ENCODE measurements around the gene ABL1. TPM values are rescaled to one million over a fixed set of nuclear protein-coding genes. Genes with fewer than 3 reads are reported as not detected.

Gene ABL1
- total RNA-seq, 1 donor from 2014 or later = 36.5 TPM

DNA sequence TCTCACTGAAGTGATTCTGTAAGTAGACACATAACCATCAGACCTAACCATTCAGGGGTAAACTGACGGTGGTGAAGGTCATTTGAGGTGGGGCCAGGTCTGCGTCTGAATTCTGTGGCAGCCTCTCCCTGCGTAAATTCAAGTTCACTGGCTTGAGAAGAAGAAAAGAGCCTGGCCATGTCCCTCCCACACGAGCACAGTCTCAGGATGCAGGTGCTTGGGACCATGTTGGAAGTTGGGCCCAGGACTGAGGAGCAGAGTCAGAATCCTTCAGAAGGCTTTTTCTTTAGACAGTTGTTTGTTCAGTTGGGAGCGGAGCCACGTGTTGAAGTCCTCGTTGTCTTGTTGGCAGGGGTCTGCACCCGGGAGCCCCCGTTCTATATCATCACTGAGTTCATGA lies 37.5 kb downstream of the ABL1 start:
- Mint-ChIP-seq H3K4me1 (ENCODE audit: low read depth) (no peaks in the 10 kb centered on the region), H3K36me3 (ENCODE audit: low read depth) (peaks cover 22% of the 10 kb centered on the region), H3K27me3 (ENCODE audit: low read depth) (no peaks in the 10 kb centered on the region), H3K4me3 (ENCODE audit: low read depth) (no peak overlapping the region), H3K27ac (no peak overlapping the region), H3K9me3 (no peaks in the 10 kb centered on the region)
- intact Hi-C loops (cut with micrococcal nuclease) = no loop called here
- no peak for DNase-seq (ENCODE audit: low spot score)

DNA sequence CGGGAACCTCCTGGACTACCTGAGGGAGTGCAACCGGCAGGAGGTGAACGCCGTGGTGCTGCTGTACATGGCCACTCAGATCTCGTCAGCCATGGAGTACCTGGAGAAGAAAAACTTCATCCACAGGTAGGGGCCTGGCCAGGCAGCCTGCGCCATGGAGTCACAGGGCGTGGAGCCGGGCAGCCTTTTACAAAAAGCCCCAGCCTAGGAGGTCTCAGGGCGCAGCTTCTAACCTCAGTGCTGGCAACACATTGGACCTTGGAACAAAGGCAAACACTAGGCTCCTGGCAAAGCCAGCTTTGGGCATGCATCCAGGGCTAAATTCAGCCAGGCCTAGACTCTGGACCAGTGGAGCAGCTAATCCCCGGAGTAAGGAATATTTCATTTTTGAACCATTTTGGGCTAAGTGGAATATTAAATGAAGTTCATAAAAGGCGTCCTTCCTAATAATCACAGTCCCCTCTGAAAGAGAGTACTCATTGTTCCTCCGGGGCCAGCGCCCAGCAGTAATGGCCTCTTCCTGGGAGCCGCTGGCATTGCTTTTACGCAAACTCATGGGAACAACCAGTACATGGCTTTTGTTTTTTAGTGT lies 38.0 kb downstream of the ABL1 start:
- Mint-ChIP-seq H3K36me3 (ENCODE audit: low read depth) (peaks cover 22% of the 10 kb centered on the region), H3K27me3 (ENCODE audit: low read depth) (no peaks in the 10 kb centered on the region), H3K4me1 (ENCODE audit: low read depth) (no peaks in the 10 kb centered on the region), H3K9me3 (no peaks in the 10 kb centered on the region), H3K27ac (no peak overlapping the region), H3K4me3 (ENCODE audit: low read depth) (no peak overlapping the region)
- DNase-seq (ENCODE audit: low spot score) = no peak
- intact Hi-C loops (cut with micrococcal nuclease) = no loop called here

DNA sequence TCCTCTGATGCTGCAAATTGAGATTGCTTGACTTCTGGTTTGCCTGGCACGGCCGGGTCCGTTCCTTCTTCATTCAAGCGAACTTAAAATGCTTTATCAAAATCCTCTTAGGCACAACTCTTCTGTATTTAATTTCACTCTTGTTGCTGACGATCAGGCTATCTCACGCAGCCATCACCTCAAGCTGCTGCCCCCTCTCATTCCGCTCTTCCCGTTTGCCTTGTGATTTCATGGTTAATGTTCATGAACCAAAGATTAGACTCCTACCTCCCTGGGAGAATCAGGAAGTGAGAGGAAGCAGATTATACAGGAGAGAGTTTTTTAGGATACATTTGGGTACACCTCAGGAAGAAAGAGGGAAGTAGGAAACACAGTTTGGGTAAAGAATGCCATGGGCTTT lies 38.9 kb downstream of the ABL1 start:
- no peak for DNase-seq (ENCODE audit: low spot score)
- H3K27ac Mint-ChIP-seq = no peak overlapping the region
- intact Hi-C loops (cut with micrococcal nuclease) = no loop called here
- H3K9me3 Mint-ChIP-seq = no peaks in the 10 kb centered on the region
- H3K4me3 Mint-ChIP-seq (ENCODE audit: low read depth) = no peak overlapping the region
- H3K4me1 Mint-ChIP-seq (ENCODE audit: low read depth) = no peaks in the 10 kb centered on the region
- H3K27me3 Mint-ChIP-seq (ENCODE audit: low read depth) = no peaks in the 10 kb centered on the region
- peaks cover 23% of the 10 kb centered on the region for H3K36me3 Mint-ChIP-seq (ENCODE audit: low read depth)

DNA sequence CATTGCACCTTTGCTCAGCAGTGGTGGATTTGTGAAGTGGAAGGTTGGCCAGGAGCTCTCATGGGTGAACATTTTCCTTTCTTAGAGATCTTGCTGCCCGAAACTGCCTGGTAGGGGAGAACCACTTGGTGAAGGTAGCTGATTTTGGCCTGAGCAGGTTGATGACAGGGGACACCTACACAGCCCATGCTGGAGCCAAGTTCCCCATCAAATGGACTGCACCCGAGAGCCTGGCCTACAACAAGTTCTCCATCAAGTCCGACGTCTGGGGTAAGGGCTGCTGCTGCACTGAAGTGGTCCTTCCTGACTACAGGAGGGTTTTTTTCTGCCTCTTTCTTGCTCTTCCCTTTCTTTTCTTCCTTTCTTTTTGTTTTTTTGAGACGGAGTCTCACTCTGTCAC lies 39.7 kb downstream of the ABL1 start:
- Mint-ChIP-seq H3K4me1 (ENCODE audit: low read depth) (no peaks in the 10 kb centered on the region), H3K27me3 (ENCODE audit: low read depth) (no peaks in the 10 kb centered on the region), H3K36me3 (ENCODE audit: low read depth) (peaks cover 28% of the 10 kb centered on the region), H3K4me3 (ENCODE audit: low read depth) (no peak overlapping the region), H3K27ac (no peak overlapping the region), H3K9me3 (no peaks in the 10 kb centered on the region)
- DNase-seq (ENCODE audit: low spot score) = no peak
- intact Hi-C loops (cut with micrococcal nuclease) = no loop called here

DNA sequence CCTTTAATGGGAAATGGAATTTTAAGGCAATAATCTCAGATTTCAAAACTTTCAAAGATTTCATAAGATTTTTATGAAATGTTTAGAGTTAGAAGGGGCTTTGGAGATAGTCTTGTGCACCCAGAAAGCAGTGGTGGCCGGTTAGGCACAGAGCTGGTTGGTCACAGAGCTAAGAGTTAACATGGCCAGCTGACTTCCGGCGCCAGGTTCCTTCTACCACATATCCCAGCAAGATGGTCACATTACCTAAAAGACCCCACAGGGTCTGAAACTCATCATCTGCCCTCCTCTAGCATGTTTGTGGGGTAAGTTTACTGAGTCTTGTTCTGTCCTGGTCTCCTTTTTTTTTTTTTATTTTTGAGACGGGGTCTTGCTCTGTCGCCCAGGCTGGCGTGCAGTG lies 42.2 kb downstream of the ABL1 start:
- intact Hi-C loops (cut with micrococcal nuclease) = no loop called here

DNA sequence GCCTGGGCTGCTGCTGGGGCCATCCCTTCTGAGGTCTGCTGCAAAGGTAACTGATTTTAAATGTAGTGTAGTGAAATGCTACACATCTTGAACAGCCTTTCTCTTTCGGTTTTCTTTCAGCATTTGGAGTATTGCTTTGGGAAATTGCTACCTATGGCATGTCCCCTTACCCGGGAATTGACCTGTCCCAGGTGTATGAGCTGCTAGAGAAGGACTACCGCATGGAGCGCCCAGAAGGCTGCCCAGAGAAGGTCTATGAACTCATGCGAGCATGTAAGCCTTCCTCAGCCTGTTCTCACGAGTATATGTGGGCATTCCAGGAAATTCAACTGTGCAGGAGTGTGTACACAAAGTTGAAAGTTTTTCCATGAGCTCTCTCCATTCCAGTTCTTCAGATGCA lies 43.2 kb downstream of the ABL1 start:
- intact Hi-C loops (cut with micrococcal nuclease) = no loop called here
- H3K36me3 Mint-ChIP-seq (ENCODE audit: low read depth) = peaks cover 21% of the 10 kb centered on the region

More for the DNA sequence above, 42.2 kb downstream of the ABL1 start:
- no peak for DNase-seq (ENCODE audit: low spot score)
- Mint-ChIP-seq H3K27ac (no peak overlapping the region), H3K4me3 (ENCODE audit: low read depth) (no peak overlapping the region), H3K4me1 (ENCODE audit: low read depth) (no peaks in the 10 kb centered on the region), H3K27me3 (ENCODE audit: low read depth) (no peaks in the 10 kb centered on the region), H3K36me3 (ENCODE audit: low read depth) (peaks cover 23% of the 10 kb centered on the region), H3K9me3 (no peaks in the 10 kb centered on the region)

DNA sequence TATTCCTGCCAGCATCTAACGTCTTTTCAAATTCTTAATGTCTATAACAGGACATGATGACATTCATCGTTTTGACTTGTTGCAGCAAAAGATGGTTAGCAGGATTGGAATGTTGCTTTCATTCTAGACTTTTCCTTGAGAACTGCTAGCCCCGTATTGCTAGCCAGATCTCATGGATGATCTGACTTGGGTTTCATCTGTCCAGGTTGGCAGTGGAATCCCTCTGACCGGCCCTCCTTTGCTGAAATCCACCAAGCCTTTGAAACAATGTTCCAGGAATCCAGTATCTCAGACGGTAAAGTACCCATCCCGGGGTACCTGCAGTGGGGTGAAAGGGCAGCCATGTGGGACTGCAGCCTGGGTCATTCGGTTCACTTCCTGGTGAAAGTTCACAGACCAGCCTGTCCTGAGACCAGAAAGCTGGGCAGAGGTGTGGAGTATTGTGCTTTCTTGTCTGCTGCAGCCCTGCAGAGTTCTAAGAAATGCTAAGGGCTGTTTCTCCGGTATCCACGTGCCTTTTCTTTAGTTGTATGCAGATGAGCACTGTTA lies 44.9 kb downstream of the ABL1 start:
- H3K36me3 Mint-ChIP-seq (ENCODE audit: low read depth) = peaks cover 16% of the 10 kb centered on the region
- no peak overlapping the region for H3K27ac Mint-ChIP-seq
- intact Hi-C loops (cut with micrococcal nuclease) = no loop called here

More for the DNA sequence above, 43.2 kb downstream of the ABL1 start:
- H3K27ac Mint-ChIP-seq = no peak overlapping the region
- no peak overlapping the region for H3K4me3 Mint-ChIP-seq (ENCODE audit: low read depth)
- no peaks in the 10 kb centered on the region for H3K9me3 Mint-ChIP-seq
- H3K4me1 Mint-ChIP-seq (ENCODE audit: low read depth) = no peaks in the 10 kb centered on the region
- no peaks in the 10 kb centered on the region for H3K27me3 Mint-ChIP-seq (ENCODE audit: low read depth)
- DNase-seq (ENCODE audit: low spot score) = no peak

DNA sequence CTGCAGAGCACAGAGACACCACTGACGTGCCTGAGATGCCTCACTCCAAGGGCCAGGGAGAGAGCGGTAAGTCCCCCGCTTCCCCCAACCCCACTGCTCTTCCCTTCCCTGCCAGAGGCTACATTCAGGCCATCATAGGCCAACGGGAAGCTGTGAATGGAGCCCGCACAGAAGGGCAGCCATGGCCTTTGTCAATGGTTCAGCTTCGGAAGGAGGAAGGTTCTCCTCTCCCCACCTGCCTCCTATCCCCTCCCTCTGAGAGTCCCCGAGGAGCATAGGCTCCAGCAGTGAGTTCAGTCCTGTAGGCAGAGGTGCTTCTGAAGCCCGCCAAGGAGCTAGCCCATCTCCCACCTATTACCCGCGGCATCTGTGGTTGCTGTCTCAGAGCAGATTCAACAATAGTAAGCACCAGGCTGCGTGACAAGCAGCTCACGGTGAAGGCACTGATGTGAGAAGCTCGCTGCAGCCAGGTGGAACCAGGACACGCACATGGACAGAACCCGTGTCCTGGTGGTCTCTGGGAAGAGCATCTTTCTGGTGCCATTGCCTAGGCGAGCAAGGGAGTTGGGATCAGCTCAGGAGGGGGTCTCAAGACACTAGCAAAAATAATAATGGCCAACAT lies 45.7 kb downstream of the ABL1 start:
- intact Hi-C loops (cut with micrococcal nuclease) = no loop called here
- no peak overlapping the region for H3K4me3 Mint-ChIP-seq (ENCODE audit: low read depth)
- no peak for DNase-seq (ENCODE audit: low spot score)
- H3K4me1 Mint-ChIP-seq (ENCODE audit: low read depth) = no peaks in the 10 kb centered on the region
- no peak overlapping the region for H3K27ac Mint-ChIP-seq
- H3K27me3 Mint-ChIP-seq (ENCODE audit: low read depth) = no peaks in the 10 kb centered on the region
- H3K36me3 Mint-ChIP-seq (ENCODE audit: low read depth) = peaks cover 13% of the 10 kb centered on the region
- H3K9me3 Mint-ChIP-seq = no peaks in the 10 kb centered on the region

More for the DNA sequence above, 44.9 kb downstream of the ABL1 start:
- Mint-ChIP-seq H3K4me1 (ENCODE audit: low read depth) (no peaks in the 10 kb centered on the region), H3K27me3 (ENCODE audit: low read depth) (no peaks in the 10 kb centered on the region), H3K9me3 (no peaks in the 10 kb centered on the region), H3K4me3 (ENCODE audit: low read depth) (no peak overlapping the region)
- no peak for DNase-seq (ENCODE audit: low spot score)

DNA sequence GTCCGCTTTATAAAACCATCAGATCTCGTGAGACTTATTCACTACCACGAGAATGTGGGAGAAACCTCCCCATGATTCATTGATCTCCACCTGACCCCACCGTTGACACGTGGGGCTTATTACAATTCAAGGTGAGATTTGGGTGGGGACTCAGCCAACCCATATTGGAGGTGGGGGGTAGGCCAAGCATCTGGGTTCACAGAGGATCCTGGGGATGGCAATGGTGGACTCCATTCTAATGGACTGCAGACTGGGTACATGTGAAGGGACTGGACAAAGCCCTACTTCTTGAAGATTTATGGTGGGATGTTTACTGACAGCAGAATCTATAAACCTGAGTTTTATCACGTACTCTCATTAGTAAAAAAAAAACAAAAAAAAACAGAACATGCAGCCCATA lies 46.5 kb downstream of the ABL1 start:
- Mint-ChIP-seq H3K4me3 (ENCODE audit: low read depth) (no peak overlapping the region), H3K27me3 (ENCODE audit: low read depth) (no peaks in the 10 kb centered on the region), H3K27ac (no peak overlapping the region), H3K4me1 (ENCODE audit: low read depth) (no peaks in the 10 kb centered on the region), H3K9me3 (no peaks in the 10 kb centered on the region), H3K36me3 (ENCODE audit: low read depth) (peaks cover 15% of the 10 kb centered on the region)
- intact Hi-C loops (cut with micrococcal nuclease) = no loop called here
- DNase-seq (ENCODE audit: low spot score) = no peak

DNA sequence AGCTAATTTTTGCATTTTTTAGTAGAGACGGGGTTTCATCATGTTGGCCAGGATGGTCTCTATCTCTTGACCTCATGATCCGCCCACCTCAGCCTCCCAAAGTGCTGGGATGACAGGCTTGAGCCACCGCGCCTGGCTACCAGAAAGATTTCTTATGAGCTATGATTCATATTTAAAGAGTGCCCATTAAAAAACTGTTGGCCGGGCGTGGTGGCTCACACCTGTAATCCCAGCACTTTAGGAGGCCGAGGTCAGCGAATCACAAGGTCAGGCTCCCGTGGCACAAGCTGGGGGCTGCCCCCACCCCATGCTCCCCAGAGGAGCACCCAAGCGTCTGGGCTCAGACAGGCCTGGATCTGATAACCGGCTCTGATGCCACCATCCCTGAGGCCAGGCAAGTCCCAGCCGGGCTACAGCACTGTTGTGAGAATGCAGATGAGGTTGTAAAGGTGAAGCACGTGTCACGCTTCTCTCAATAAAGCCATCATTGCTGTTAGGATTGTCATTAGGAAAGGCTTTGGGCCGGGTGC lies 47.7 kb downstream of the ABL1 start:
- Mint-ChIP-seq H3K27ac (no peak overlapping the region), H3K4me3 (ENCODE audit: low read depth) (no peak overlapping the region), H3K9me3 (no peaks in the 10 kb centered on the region), H3K27me3 (ENCODE audit: low read depth) (no peaks in the 10 kb centered on the region), H3K36me3 (ENCODE audit: low read depth) (peaks cover 17% of the 10 kb centered on the region), H3K4me1 (ENCODE audit: low read depth) (no peaks in the 10 kb centered on the region)
- DNase-seq (ENCODE audit: low spot score) = no peak
- intact Hi-C loops (cut with micrococcal nuclease) = no loop called here

DNA sequence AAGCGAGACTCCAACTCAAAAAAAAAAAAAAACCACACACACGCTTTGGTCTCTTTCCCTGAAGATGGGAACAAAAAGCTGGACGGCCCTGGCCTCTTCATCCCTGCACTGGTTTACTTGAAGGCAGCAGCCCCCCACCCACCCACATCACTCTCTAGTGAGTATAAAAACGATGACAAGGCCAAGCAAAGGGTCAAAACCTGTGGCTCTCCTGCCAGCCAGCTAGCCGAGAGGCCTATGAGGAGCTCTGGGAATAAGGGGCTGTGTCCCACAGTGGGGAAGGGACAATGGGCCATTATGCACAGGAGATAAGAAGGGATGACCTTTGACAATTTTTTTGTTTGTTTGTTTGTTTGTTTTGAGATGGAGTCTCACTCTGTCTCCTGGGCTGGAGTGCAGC lies 48.4 kb downstream of the ABL1 start:
- Mint-ChIP-seq H3K27me3 (ENCODE audit: low read depth) (no peaks in the 10 kb centered on the region), H3K9me3 (no peaks in the 10 kb centered on the region), H3K27ac (no peak overlapping the region), H3K4me1 (ENCODE audit: low read depth) (no peaks in the 10 kb centered on the region), H3K36me3 (ENCODE audit: low read depth) (peaks cover 17% of the 10 kb centered on the region), H3K4me3 (ENCODE audit: low read depth) (no peak overlapping the region)
- DNase-seq (ENCODE audit: low spot score) = no peak
- intact Hi-C loops (cut with micrococcal nuclease) = no loop called here

DNA sequence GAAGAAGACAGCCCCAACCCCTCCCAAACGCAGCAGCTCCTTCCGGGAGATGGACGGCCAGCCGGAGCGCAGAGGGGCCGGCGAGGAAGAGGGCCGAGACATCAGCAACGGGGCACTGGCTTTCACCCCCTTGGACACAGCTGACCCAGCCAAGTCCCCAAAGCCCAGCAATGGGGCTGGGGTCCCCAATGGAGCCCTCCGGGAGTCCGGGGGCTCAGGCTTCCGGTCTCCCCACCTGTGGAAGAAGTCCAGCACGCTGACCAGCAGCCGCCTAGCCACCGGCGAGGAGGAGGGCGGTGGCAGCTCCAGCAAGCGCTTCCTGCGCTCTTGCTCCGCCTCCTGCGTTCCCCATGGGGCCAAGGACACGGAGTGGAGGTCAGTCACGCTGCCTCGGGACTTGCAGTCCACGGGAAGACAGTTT lies 49.1 kb downstream of the ABL1 start:
- H3K27ac Mint-ChIP-seq = no peak overlapping the region
- H3K9me3 Mint-ChIP-seq = no peaks in the 10 kb centered on the region
- H3K4me1 Mint-ChIP-seq (ENCODE audit: low read depth) = no peaks in the 10 kb centered on the region
- H3K4me3 Mint-ChIP-seq (ENCODE audit: low read depth) = no peak overlapping the region
- no peaks in the 10 kb centered on the region for H3K27me3 Mint-ChIP-seq (ENCODE audit: low read depth)
- peaks cover 15% of the 10 kb centered on the region for H3K36me3 Mint-ChIP-seq (ENCODE audit: low read depth)
- intact Hi-C loops (cut with micrococcal nuclease) = no loop called here
- no peak for DNase-seq (ENCODE audit: low spot score)

Data from activated T-helper 2 cell treated with anti-CD3 and anti-CD28 coated beads, Interferon-gamma antibody, Interleukin-2, Interleukin-4, amounts not matched to agents 10 μg/mL and 5 μg/mL and 100 μg/mL, durations not matched to agents 14 hours and 24 hours and 36 hours (primary cell).